ENCODE results near the gene ADNP2. TPM values are rescaled to one million over a fixed set of nuclear protein-coding genes. Genes with fewer than 3 reads are reported as not detected.

ADNP2 gene
- total RNA-seq, 1 donor from 2014 or later = 26.0 TPM

Other genes starting within 250 kb of the ADNP2 start
- 31.0 TPM for gene SLC66A2, start 157.6 kb upstream of the ADNP2 start, total RNA-seq
- 2.5 TPM for gene HSBP1L1, start 144.6 kb upstream of the ADNP2 start, total RNA-seq
- gene TXNL4A, start 120.7 kb upstream of the ADNP2 start, total RNA-seq = 36.7 TPM
- 58.6 TPM for gene RBFA, start 74.8 kb upstream of the ADNP2 start, total RNA-seq
- gene PARD6G, start 138.3 kb downstream of the ADNP2 start, total RNA-seq = 9.5 TPM

Data from occipital lobe (tissue), 1 donor.